Measurements from ENCODE around the gene PHB1.
"Not testable (repeated sequence)": the region's sequence is repeated elsewhere in the genome, so short reads cannot be mapped to it uniquely, and the experiment has no call there.

Gene PHB1

DNA sequence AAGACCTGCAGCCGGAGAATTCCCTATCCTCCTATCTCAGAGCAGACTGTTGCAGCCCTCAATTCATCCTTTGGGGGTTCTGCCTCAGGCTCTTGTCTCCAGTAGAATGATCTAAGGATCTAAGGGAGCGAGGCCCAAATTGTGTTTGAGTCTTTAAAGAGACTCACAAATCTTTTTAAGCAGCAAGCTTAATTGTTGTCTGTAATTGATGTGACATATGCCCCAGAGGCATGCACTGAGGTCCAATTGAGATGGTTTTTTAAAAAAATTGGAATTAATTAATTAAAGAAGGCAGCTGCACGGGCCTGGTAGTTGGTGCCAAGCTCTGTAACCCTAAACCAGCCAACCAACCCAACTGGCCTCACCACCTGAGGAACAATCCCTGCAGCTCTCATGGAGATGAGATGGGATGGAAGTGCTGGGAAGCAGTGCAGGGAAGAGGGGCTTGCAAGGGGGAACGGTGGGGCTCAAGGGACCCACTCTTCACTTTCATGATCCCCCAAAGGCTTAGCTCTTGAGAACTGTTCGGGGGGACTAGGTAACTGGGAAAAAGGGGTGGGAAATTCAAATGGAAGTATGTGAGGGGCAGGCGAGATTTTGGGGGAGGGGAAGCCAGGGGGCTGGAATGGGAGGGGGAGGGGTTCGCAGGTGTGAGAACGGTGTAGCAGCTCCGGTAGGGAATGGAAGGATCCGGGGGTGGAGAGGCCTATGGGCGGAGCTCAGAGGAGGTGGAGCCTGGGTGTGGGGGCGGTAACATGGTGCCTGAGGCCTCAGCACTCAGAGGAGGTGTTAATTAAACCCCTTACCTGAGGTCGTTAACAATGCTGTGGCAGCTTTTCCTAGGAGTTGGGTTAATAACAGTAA is 43.5 kb downstream of the PHB1 start:
- Histone ChIP-seq H3K9ac (ENCODE audit: low read depth, low read length) (peak overlapping the region; percentile 62; the same call in 1 of the 2 replicates), H3K36me3 (ENCODE audit: insufficient read depth, low read length) (no peaks in the 10 kb centered on the region), H3K9me3 (ENCODE audit: insufficient read depth, low read depth, low read length) (no peaks in the 10 kb centered on the region), H3K4me3 (ENCODE audit: low read length) (peak overlapping the region; percentile 28; the same call in 1 of the 2 replicates), H3K27ac (ENCODE audit: low read depth, low read length) (peak overlapping the region; percentile 35; the same call in 1 of the 2 replicates), H3K27me3 (ENCODE audit: insufficient read depth, low read length) (no peaks in the 10 kb centered on the region), H3K4me1 (ENCODE audit: insufficient read depth, low read length) (peaks cover 21% of the 10 kb centered on the region)
- WGBS: 20% methylated on average over 11 of the region's 13 CpGs

DNA sequence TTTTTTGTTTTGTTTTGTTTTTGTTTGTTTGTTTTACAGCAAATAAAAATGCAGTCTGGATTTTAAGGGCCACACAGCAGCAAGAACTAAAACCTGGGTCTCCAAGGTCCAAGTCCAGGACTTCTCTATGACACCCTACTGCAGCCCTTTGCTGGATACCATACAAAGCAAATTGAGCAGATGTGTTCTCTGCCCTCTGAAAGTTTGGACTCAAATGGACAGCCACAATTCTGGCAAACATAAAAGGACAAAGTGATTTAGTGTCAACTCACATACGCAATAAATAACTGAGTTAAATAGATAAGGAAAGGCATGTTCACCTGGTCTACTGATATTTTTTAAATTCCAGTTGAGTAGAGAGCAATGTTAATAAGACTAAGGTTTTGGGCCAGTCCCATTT is 44.9 kb downstream of the PHB1 start:
- Histone ChIP-seq H3K4me3 (ENCODE audit: low read length) (no peak overlapping the region), H3K27me3 (ENCODE audit: insufficient read depth, low read length) (no peaks in the 10 kb centered on the region), H3K9ac (ENCODE audit: low read depth, low read length) (no peak overlapping the region), H3K4me1 (ENCODE audit: insufficient read depth, low read length) (peaks cover 21% of the 10 kb centered on the region), H3K27ac (ENCODE audit: low read depth, low read length) (no peak overlapping the region), H3K9me3 (ENCODE audit: insufficient read depth, low read depth, low read length) (no peaks in the 10 kb centered on the region), H3K36me3 (ENCODE audit: insufficient read depth, low read length) (no peaks in the 10 kb centered on the region)
- 100% methylated on average over 1 of the region's 1 CpG for WGBS

DNA sequence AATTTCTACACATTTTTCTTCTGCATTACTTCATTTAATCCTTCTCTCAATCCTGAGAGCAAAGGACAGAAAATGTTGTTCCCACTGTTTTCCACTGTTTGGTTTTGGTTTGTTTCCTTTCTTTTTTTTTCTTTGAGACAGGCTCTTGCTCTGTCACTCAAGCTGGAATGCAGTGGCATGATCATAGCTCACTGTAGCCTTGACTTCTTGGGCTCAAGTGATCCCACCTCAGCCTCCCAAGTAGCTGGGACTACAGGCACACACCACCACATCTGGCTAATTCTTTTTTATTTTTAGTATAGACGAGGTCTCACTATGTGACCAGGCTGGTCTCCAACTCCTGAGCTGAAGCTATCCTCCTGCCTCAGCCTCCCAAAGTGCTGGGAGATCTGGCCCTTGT is 45.6 kb downstream of the PHB1 start:
- Histone ChIP-seq H3K9ac (ENCODE audit: low read depth, low read length) (no peak overlapping the region), H3K4me1 (ENCODE audit: insufficient read depth, low read length) (peaks cover 21% of the 10 kb centered on the region), H3K27me3 (ENCODE audit: insufficient read depth, low read length) (no peaks in the 10 kb centered on the region), H3K36me3 (ENCODE audit: insufficient read depth, low read length) (no peaks in the 10 kb centered on the region), H3K9me3 (ENCODE audit: insufficient read depth, low read depth, low read length) (no peaks in the 10 kb centered on the region), H3K27ac (ENCODE audit: low read depth, low read length) (no peak overlapping the region), H3K4me3 (ENCODE audit: low read length) (no peak overlapping the region)
- WGBS: 100% methylated on average over 1 of the region's 1 CpG

DNA sequence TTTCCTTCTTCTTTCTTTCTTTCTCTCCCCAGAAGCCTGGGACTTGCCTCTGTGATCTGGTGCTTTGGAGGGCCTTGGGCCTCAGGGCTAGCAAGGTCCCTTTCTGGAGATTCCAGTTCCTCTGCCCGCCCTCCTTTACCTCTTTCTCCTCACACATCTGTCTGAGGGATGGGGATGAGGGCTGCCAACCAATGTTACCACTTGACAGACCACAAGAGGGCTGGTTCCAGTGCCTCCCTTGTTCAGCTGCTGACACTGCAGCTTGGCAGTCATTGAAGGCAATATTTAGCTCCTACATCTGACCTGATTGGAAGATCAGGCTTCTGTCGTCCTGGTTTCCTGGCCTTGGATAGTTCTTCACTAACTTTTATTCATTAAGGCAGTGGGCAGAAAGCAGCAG is 49.0 kb downstream of the PHB1 start:
- 66% methylated on average over 2 of the region's 2 CpGs for WGBS
- Histone ChIP-seq H3K9me3 (ENCODE audit: insufficient read depth, low read depth, low read length) (no peaks in the 10 kb centered on the region), H3K27ac (ENCODE audit: low read depth, low read length) (no peak overlapping the region)

DNA sequence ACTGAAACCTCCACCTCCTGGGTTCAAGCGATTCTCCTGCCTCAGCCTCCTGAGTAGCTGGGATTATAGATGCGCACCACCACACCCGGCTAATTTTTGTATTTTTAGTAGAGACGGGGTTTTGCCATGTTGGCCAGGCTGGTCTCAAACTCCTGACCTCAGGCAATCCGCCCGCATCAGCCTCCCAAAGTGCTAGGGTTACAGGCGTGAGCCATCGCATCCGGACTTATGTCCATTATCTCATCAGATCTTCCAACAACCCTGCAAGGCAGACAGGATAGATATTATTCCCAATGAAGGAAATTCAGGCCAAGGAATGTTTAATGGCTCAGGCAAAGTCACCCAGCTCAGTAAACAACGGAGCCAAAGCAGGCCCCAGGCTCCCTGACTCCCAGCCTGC is 49.6 kb downstream of the PHB1 start:
- not testable (repeated sequence) for H3K27me3 ChIP-seq (ENCODE audit: insufficient read depth, low read length); H3K27ac ChIP-seq (ENCODE audit: low read depth, low read length); H3K9me3 ChIP-seq (ENCODE audit: insufficient read depth, low read depth, low read length); H3K9ac ChIP-seq (ENCODE audit: low read depth, low read length); H3K4me3 ChIP-seq (ENCODE audit: low read length); H3K36me3 ChIP-seq (ENCODE audit: insufficient read depth, low read length)
- WGBS: 97% methylated on average over 10 of the region's 10 CpGs
- peaks cover 17% of the 10 kb centered on the region for H3K4me1 ChIP-seq (ENCODE audit: insufficient read depth, low read length)

More for the DNA sequence above, 49.0 kb downstream of the PHB1 start:
- Histone ChIP-seq H3K4me3 (ENCODE audit: low read length) (no peak overlapping the region), H3K4me1 (ENCODE audit: insufficient read depth, low read length) (peaks cover 15% of the 10 kb centered on the region), H3K36me3 (ENCODE audit: insufficient read depth, low read length) (no peaks in the 10 kb centered on the region), H3K9ac (ENCODE audit: low read depth, low read length) (no peak overlapping the region), H3K27me3 (ENCODE audit: insufficient read depth, low read length) (no peaks in the 10 kb centered on the region)

DNA sequence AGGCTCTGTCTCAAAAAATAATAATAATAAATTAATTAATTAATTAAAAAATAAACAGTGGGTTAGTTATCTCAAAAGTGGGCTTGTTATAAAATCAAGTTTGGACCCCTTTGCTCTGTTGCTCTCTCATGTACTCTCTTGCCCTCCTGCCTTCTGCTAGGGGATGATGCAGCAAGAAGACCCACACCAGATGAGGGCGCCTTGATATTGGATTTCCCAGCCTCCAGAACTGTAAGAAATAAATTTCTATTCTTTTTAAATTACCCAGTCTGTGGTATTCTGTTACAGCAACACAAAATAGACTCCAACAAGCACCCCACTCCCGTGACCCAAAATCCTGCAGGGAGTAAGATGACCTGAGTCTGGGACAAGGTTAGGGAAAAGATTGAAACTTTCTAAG is 50.6 kb downstream of the PHB1 start:
- no peak overlapping the region for H3K27ac ChIP-seq (ENCODE audit: low read depth, low read length)
- no peaks in the 10 kb centered on the region for H3K36me3 ChIP-seq (ENCODE audit: insufficient read depth, low read length)
- WGBS: 100% methylated on average over 2 of the region's 2 CpGs
- H3K9me3 ChIP-seq (ENCODE audit: insufficient read depth, low read depth, low read length): no peaks in the 10 kb centered on the region
- H3K4me3 ChIP-seq (ENCODE audit: low read length): no peak overlapping the region
- peaks cover 20% of the 10 kb centered on the region for H3K4me1 ChIP-seq (ENCODE audit: insufficient read depth, low read length)
- H3K9ac ChIP-seq (ENCODE audit: low read depth, low read length): no peak overlapping the region
- no peaks in the 10 kb centered on the region for H3K27me3 ChIP-seq (ENCODE audit: insufficient read depth, low read length)

DNA sequence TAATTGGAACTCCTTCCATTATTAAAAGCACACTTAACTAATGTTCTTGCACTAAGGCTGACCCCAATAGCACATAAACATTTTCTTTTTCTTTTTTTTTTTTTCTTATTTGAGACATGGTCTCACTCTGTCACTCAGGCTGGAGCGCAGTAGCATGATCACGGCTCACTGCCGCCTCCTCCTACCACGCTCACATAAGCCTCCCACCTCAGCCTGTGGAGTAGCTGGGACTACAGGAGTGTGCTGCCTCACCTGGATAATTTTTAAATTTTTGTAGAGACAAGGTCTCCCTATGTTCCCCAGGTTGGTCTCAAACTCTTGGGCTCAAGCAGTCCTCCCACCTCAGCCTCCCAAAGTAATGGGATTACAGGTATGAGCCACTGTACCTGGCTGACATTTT is 51.4 kb downstream of the PHB1 start:
- Histone ChIP-seq H3K9me3 (ENCODE audit: insufficient read depth, low read depth, low read length) (no peaks in the 10 kb centered on the region), H3K4me1 (ENCODE audit: insufficient read depth, low read length) (peaks cover 29% of the 10 kb centered on the region), H3K36me3 (ENCODE audit: insufficient read depth, low read length) (no peaks in the 10 kb centered on the region), H3K27me3 (ENCODE audit: insufficient read depth, low read length) (no peaks in the 10 kb centered on the region), H3K9ac (ENCODE audit: low read depth, low read length) (no peak overlapping the region), H3K4me3 (ENCODE audit: low read length) (peak overlapping the region; percentile 88), H3K27ac (ENCODE audit: low read depth, low read length) (no peak overlapping the region)
- 79% methylated on average over 4 of the region's 4 CpGs for WGBS

DNA sequence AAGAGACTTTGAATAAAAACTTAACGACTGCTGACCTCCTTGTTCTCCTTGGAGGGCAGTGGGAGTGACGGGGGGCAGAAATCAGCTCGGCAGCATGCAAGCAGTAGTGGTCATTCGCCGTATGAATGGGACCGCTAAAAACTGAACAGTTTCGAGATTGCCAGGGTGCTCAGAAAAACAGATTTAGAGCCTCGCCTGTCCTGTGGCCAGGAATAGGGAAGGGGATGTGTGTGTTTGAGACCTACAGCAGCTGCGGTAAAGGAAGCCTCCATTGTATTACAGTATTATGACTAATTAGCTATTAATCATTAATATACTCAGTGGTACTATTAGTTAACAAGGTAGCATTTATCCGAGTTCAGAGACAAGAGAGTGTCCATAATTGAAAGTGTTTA is 52.0 kb downstream of the PHB1 start:
- no peaks in the 10 kb centered on the region for H3K9me3 ChIP-seq (ENCODE audit: insufficient read depth, low read depth, low read length)
- peak overlapping the region; percentile 88 for H3K4me3 ChIP-seq (ENCODE audit: low read length)
- no peaks in the 10 kb centered on the region for H3K27me3 ChIP-seq (ENCODE audit: insufficient read depth, low read length)
- 0 out of 2 replicates have a peak overlapping the region, but pooled peaks have one; percentile 22 for H3K27ac ChIP-seq (ENCODE audit: low read depth, low read length)
- peak overlapping the region; percentile 37; the same call in 1 of the 2 replicates for H3K9ac ChIP-seq (ENCODE audit: low read depth, low read length)
- 21% methylated on average over 10 of the region's 10 CpGs for WGBS
- H3K36me3 ChIP-seq (ENCODE audit: insufficient read depth, low read length): no peaks in the 10 kb centered on the region
- H3K4me1 ChIP-seq (ENCODE audit: insufficient read depth, low read length): peaks cover 29% of the 10 kb centered on the region

DNA sequence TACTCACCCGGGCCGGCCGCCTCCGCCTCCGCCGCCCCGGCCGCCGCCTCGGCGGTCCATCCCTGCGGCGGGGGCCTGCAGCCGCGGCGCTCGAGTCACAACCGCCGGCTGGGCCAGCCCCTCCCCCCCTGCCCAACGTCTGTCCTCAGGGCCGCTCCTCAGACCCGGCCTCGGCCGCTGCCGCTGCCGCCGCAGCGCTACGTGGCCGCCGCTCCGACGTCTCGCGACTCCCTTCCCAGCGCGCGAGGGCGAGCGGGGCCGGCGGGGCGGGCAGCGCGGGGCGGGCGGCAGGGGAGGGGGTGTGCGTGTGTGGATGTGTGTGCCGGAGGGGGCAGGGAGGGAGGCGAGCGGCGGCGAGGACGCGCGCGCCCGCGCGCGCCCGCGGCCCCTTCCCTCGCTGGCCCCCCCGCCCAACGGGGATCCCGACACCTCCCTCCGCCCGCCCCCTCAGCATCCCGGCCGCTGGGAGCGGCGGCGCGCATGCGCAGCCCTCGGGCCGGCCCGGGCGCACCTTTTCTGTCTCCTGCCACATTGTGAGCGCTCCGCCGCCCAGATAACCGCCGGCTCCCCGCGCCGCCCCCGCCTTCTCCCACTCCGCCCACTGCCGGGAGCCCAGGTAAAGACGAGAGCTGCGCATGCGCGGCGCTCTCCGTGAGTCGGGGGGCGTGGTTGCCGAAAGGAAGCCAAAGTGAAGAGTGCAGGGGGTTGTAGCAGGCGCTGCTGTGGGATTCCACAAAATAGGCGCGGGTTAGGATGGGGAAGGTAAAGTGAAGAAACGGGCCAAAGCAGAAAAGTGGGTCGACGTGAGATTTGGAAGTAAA is 52.6 kb downstream of the PHB1 start, which contains the start of gene ZNF652:
ZNF652 (minus strand) TSS at position 349 of the 821 bp plus-strand sequence. CDS start 44,525 bp downstream, outside the sequence.
- WGBS: under 1% methylated on average over 102 of the region's 106 CpGs
- Histone ChIP-seq H3K9ac (ENCODE audit: low read depth, low read length) (peak within 1 kb of the TSS; percentile 93), H3K4me1 (ENCODE audit: insufficient read depth, low read length) (peaks cover 29% of the 10 kb centered on the region), H3K27me3 (ENCODE audit: insufficient read depth, low read length) (no peaks in the 10 kb centered on the region), H3K36me3 (ENCODE audit: insufficient read depth, low read length) (no peaks in the 10 kb centered on the region), H3K27ac (ENCODE audit: low read depth, low read length) (peak within 1 kb of the TSS; percentile 90; the same call in 1 of the 2 replicates), H3K4me3 (ENCODE audit: low read length) (peak within 1 kb of the TSS; percentile 88), H3K9me3 (ENCODE audit: insufficient read depth, low read depth, low read length) (no peaks in the 10 kb centered on the region)

DNA sequence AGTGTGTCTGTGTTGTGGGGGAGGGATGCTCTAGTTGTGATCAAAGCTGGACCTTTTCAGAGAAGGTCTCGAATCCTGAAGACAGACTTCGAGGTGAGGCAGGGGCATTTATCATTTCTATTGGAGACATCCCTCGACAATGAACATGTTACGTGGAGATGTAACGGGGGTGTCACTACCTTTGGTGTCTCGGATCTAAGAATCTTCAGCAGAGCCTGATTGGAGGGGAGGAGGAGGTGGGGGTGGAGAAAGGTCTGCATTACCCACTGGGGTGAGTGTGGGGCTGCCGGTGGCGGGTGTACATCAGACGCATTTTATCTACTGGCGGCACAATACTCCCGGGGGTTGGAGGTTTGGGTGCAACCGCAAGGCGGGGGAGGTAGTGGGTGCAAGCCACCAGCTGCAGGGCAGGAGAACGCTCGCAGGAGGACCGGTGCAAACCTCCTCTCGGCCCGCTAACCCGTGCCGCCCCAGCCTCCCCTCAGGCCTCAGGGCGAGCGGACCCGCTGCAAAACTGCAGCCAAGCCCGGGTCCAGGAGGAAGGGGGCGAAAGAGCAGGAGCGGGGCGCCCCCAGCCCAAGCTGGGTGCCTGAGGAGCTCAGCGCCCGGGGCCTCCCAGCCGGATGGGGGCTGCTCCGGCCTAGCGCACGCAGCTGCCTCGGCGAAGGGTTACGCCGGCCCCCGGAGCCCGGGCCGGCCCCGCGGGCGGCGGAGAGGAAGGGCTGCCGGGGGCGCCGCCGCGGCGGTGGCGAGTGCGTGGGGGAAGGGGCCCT is 53.4 kb downstream of the PHB1 start:
- Histone ChIP-seq H3K27ac (ENCODE audit: low read depth, low read length) (peak overlapping the region; percentile 90; the same call in 1 of the 2 replicates), H3K36me3 (ENCODE audit: insufficient read depth, low read length) (no peaks in the 10 kb centered on the region)
- WGBS: under 1% methylated on average over 52 of the region's 52 CpGs

More for the DNA sequence above, 53.4 kb downstream of the PHB1 start:
- Histone ChIP-seq H3K9me3 (ENCODE audit: insufficient read depth, low read depth, low read length) (no peaks in the 10 kb centered on the region), H3K27me3 (ENCODE audit: insufficient read depth, low read length) (no peaks in the 10 kb centered on the region), H3K4me1 (ENCODE audit: insufficient read depth, low read length) (peaks cover 29% of the 10 kb centered on the region), H3K4me3 (ENCODE audit: low read length) (peak overlapping the region; percentile 88), H3K9ac (ENCODE audit: low read depth, low read length) (peak overlapping the region; percentile 93)
